Measurements from ENCODE around the gene SHCBP1. TPM values are rescaled to one million over a fixed set of nuclear protein-coding genes. Genes with fewer than 3 reads are reported as not detected.

The SHCBP1 gene
- total and polyA plus RNA-seq, 9 donors = 0.24 to 3.6 (median 0.56) TPM

GRCh38 chr16:46573834-46574159 lies 47.4 kb downstream of the SHCBP1 start:
- Histone ChIP-seq H3K4me1 (ENCODE audit: insufficient read depth) (no peaks in the 10 kb centered on the region), H3K27me3 (no peaks in the 10 kb centered on the region), H3K36me3 (no peaks in the 10 kb centered on the region), H3K9me3 (no peaks in the 10 kb centered on the region), H3K27ac (no peak overlapping the region), H3K4me3 (no peak overlapping the region)
- intact Hi-C loops (cut with DNase I) = no loop called here
- DNase-seq = no peak
- TF ChIP-seq CTCF (IDR thresholded peaks at IDR 0.05) (no peak), EP300 (IDR thresholded peaks at IDR 0.05) (no peak), POLR2A (IDR thresholded peaks at IDR 0.05) (no peak)
- 86 to 90% (median 88%) methylated on average over 13 of the region's 13 CpGs for WGBS, 3 donors

GRCh38 chr16:46573008-46573833 lies 48.0 kb downstream of the SHCBP1 start:
- intact Hi-C loops (cut with DNase I) = no loop called here
- no peaks in the 10 kb centered on the region for H3K27me3 ChIP-seq

GRCh38 chr16:46569231-46569735 lies 51.9 kb downstream of the SHCBP1 start:
- TF ChIP-seq CTCF (IDR thresholded peaks at IDR 0.05) (no peak), POLR2A (IDR thresholded peaks at IDR 0.05) (no peak), EP300 (IDR thresholded peaks at IDR 0.05) (no peak)
- H3K36me3 ChIP-seq = no peaks in the 10 kb centered on the region
- intact Hi-C loops (cut with DNase I) = no loop called here
- WGBS, 3 donors = 82 to 85% (median 84%) methylated on average over 26 to 27 of the region's 27 CpGs
- no peak overlapping the region for H3K27ac ChIP-seq
- H3K9me3 ChIP-seq = no peaks in the 10 kb centered on the region
- H3K4me1 ChIP-seq (ENCODE audit: insufficient read depth) = no peaks in the 10 kb centered on the region
- H3K27me3 ChIP-seq = no peaks in the 10 kb centered on the region
- H3K4me3 ChIP-seq = no peak overlapping the region
- DNase-seq = no peak

More at GRCh38 chr16:46573008-46573833, 48.0 kb downstream of the SHCBP1 start:
- Histone ChIP-seq H3K9me3 (no peaks in the 10 kb centered on the region), H3K4me3 (no peak overlapping the region), H3K36me3 (no peaks in the 10 kb centered on the region), H3K4me1 (ENCODE audit: insufficient read depth) (no peaks in the 10 kb centered on the region), H3K27ac (no peak overlapping the region)
- WGBS, 3 donors = 67 to 70% (median 68%) methylated on average over 27 of the region's 27 CpGs
- TF ChIP-seq EP300 (IDR thresholded peaks at IDR 0.05) (no peak), CTCF (IDR thresholded peaks at IDR 0.05) (no peak), POLR2A (IDR thresholded peaks at IDR 0.05) (no peak)
- DNase-seq = no peak

- WGBS, 3 donors = 75 to 84% (median 81%) methylated on average over 40 to 42 of the region's 42 CpGs
- H3K27me3 ChIP-seq = no peaks in the 10 kb centered on the region
- intact Hi-C loops (cut with DNase I) = no loop called here
Observed at GRCh38 chr16:46568472-46569230, 52.5 kb downstream of the SHCBP1 start.

More at GRCh38 chr16:46568472-46569230, 52.5 kb downstream of the SHCBP1 start:
- Histone ChIP-seq H3K27ac (no peak overlapping the region), H3K9me3 (no peaks in the 10 kb centered on the region), H3K4me1 (ENCODE audit: insufficient read depth) (no peaks in the 10 kb centered on the region), H3K4me3 (no peak overlapping the region), H3K36me3 (no peaks in the 10 kb centered on the region)
- TF ChIP-seq EP300 (IDR thresholded peaks at IDR 0.05) (no peak), POLR2A (IDR thresholded peaks at IDR 0.05) (no peak), CTCF (IDR thresholded peaks at IDR 0.05) (no peak)
- DNase-seq = no peak

Measured in ovary (tissue), 9 donors.